Limb (tissue), 2 donors: ENCODE measurements around the gene NEK11.

Source experiments
- DNase-seq, 2 donors: peaks; one replicate each; pipeline ENCODE4 v3.0.0-alpha.2; 2016; ENCODE audit errors: extremely low spot score in 2 of 2

The NEK11 gene

GRCh38 chr3:131397889-131398288 is 371.2 kb downstream of the NEK11 start:
- DNase-seq, result no peak
